ENCODE data around the gene TJP2. TPM values are rescaled to one million over a fixed set of nuclear protein-coding genes. Genes with fewer than 3 reads are reported as not detected.

Gene TJP2
- total and polyA plus RNA-seq, 10 of the 15 experiments (the other 5 are each of a cell fraction or from before 2014, with no cell fraction given) = 6.4 to 59.9 (median 29.7) TPM

DNA sequence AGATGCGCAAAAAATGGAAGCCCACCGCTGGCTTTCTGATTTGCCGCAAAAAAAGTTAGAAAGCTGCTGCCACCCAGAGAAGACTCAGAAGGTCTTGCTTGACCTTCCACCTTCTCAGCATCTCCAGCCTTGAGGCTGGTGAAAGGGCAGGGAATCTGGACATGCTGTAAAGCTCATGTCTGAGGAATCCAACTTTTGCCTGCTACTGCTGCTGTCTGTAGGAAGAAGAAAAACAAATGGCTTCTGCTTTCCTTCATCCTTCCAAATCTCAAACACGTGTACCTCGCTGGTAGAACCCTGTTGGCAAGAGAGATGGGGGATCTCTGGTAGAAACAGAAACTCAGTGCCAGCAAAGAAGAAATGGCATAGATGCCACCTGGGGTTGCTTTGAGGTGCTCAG is 10.2 kb downstream of the TJP2 start:
- 100% methylated on average over 5 of the region's 5 CpGs for WGBS (ENCODE audit: insufficient coverage, insufficient replicate concordance, low lambda C conversion rate, missing lambda C conversion rate)
- CTCF ChIA-PET = interaction anchor here (1.0 to 5.8 kb wide), 4 partner anchors 9 to 129 kb away, joined by 3 to 34 read pairs (median 6); partner anchors contain the start of gene TJP2
- intact Hi-C loops (cut with micrococcal nuclease; ENCODE audit: unreplicated experiment) = no loop called here
- Histone ChIP-seq H3K9ac (ENCODE audit: control insufficient read depth, insufficient read depth, low read length) (no peak overlapping the region), H3K4me2 (ENCODE audit: control insufficient read depth, insufficient read depth) (no peak overlapping the region), H3K4me1 (ENCODE audit: control insufficient read depth, insufficient read depth, low read length) (peaks cover 8% of the 10 kb centered on the region), H3K27me3 (replicated peaks in 1 of 2; ENCODE audit: control insufficient read depth in 2 of 2, insufficient read depth in 2 of 2, low read length in 1 of 2) (no peaks in the 10 kb centered on the region), H4K20me1 (ENCODE audit: control insufficient read depth, insufficient read depth) (peaks cover 3% of the 10 kb centered on the region), H3K27ac (ENCODE audit: control insufficient read depth, insufficient read depth) (no peak overlapping the region), H3K4me3 (no peak overlapping the region), H2AFZ (ENCODE audit: control insufficient read depth, low read depth, low read length) (no peak overlapping the region), H3K9me3 (replicated peaks; ENCODE audit: control insufficient read depth, insufficient read depth, low read length) (no peaks in the 10 kb centered on the region), H3K36me3 (ENCODE audit: control insufficient read depth in 2 of 2, insufficient read depth in 2 of 2, low read length in 1 of 2) (no peaks in the 10 kb centered on the region; a peak in 2 of 4 replicates), H3K79me2 (ENCODE audit: control insufficient read depth, insufficient read depth, low read length) (peaks cover 31% of the 10 kb centered on the region)
- SMC1A ChIA-PET (ENCODE audit: uncharacterized antibody, unreplicated experiment) = interaction anchor here (1.3 kb wide), 1 partner anchor 9 kb away, joined by 5 read pairs; no protein-coding TSS in a partner anchor
- RAD21 ChIA-PET (ENCODE audit: unreplicated experiment) = interaction anchor here (0.7 to 1.3 kb wide), 2 partner anchors 9 to 514 kb away, joined by 3 read pairs; no protein-coding TSS in a partner anchor
- no peak for TF ChIP-seq MAX (IDR thresholded peaks at IDR 0.05; ENCODE audit: low read depth, low read length)
- no peak for TF ChIP-seq TCF12 (IDR thresholded peaks at IDR 0.05; ENCODE audit: low read depth, low read length)
- no peak for TF ChIP-seq MEF2A (IDR thresholded peaks at IDR 0.05; ENCODE audit: insufficient read depth, low read depth, low read length)
- TF ChIP-seq NR2F1 (conservative IDR thresholded peaks at IDR 0.05) = no peak
- TF ChIP-seq, protein P1, sequence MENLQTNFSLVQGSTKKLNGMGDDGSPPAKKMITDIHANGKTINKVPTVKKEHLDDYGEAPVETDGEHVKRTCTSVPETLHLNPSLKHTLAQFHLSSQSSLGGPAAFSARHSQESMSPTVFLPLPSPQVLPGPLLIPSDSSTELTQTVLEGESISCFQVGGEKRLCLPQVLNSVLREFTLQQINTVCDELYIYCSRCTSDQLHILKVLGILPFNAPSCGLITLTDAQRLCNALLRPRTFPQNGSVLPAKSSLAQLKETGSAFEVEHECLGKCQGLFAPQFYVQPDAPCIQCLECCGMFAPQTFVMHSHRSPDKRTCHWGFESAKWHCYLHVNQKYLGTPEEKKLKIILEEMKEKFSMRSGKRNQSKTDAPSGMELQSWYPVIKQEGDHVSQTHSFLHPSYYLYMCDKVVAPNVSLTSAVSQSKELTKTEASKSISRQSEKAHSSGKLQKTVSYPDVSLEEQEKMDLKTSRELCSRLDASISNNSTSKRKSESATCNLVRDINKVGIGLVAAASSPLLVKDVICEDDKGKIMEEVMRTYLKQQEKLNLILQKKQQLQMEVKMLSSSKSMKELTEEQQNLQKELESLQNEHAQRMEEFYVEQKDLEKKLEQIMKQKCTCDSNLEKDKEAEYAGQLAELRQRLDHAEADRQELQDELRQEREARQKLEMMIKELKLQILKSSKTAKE (IDR thresholded peaks at IDR 0.05; ENCODE audit: low read depth, poor library complexity, severe bottlenecking) = no peak
- TF ChIP-seq CHD1 (IDR thresholded peaks at IDR 0.05; ENCODE audit: low read depth, low read length) = no peak
- TF ChIP-seq NRF1 (conservative IDR thresholded peaks at IDR 0.05; ENCODE audit: low read depth, low read length) = no peak
- no peak for TF ChIP-seq BRCA1 (IDR thresholded peaks at IDR 0.05; ENCODE audit: low read depth, low read length)
- no peak for TF ChIP-seq TBL1XR1 (IDR thresholded peaks at IDR 0.05; ENCODE audit: low read depth, low read length)
- no peak for TF ChIP-seq NFXL1 (IDR thresholded peaks at IDR 0.05; ENCODE audit: borderline replicate concordance)
- TF ChIP-seq NFYB (IDR thresholded peaks at IDR 0.05; ENCODE audit: insufficient read depth, low read depth, low read length) = no peak
- TF ChIP-seq MXI1 (IDR thresholded peaks at IDR 0.05; ENCODE audit: low read depth, low read length) = no peak
- TF ChIP-seq, protein P2, sequence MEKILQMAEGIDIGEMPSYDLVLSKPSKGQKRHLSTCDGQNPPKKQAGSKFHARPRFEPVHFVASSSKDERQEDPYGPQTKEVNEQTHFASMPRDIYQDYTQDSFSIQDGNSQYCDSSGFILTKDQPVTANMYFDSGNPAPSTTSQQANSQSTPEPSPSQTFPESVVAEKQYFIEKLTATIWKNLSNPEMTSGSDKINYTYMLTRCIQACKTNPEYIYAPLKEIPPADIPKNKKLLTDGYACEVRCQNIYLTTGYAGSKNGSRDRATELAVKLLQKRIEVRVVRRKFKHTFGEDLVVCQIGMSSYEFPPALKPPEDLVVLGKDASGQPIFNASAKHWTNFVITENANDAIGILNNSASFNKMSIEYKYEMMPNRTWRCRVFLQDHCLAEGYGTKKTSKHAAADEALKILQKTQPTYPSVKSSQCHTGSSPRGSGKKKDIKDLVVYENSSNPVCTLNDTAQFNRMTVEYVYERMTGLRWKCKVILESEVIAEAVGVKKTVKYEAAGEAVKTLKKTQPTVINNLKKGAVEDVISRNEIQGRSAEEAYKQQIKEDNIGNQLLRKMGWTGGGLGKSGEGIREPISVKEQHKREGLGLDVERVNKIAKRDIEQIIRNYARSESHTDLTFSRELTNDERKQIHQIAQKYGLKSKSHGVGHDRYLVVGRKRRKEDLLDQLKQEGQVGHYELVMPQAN (conservative IDR thresholded peaks at IDR 0.05) = no peak
- no peak for TF ChIP-seq ESRRA (IDR thresholded peaks at IDR 0.05; ENCODE audit: low read length)
- no peak for TF ChIP-seq IKZF2 (IDR thresholded peaks at IDR 0.05)
- TF ChIP-seq POLR2AphosphoS2 (IDR thresholded peaks at IDR 0.05; ENCODE audit: low read depth, low read length) = no peak
- TF ChIP-seq CBX5 (IDR thresholded peaks at IDR 0.05; ENCODE audit: low read depth) = no peak
- no peak for TF ChIP-seq TCF7 (IDR thresholded peaks at IDR 0.05; ENCODE audit: borderline replicate concordance)
- no peak for TF ChIP-seq ZZZ3 (IDR thresholded peaks at IDR 0.05; ENCODE audit: control insufficient read depth, insufficient read length, low read depth)
- POLR2A ChIA-PET = interaction anchor here (0.8 to 1.0 kb wide), 2 partner anchors 9 to 12 kb away, joined by 3 to 4 read pairs; no protein-coding TSS in a partner anchor
- no TSS peak for BruUV-seq (replicated peaks)
- ATAC-seq (no peak), DNase-seq (ENCODE audit: low read depth, low spot score) (no peak), FAIRE-seq (no peak)
- in situ Hi-C loops (cut with MboI) = no loop called here

Measured in GM12878 (cell line).